Endothelial cell of umbilical vein (primary cell): ENCODE results near the gene SH3PXD2B. TPM values are rescaled to one million over a fixed set of nuclear protein-coding genes. Genes with fewer than 3 reads are reported as not detected.

Experiments used
- BruUV-seq: library from RNA; stranded (reverse); fragments of 400-500 nt; replicated peaks from 2 replicates; lab custom pipeline; 2021; lab: Mats Ljungman, UMichigan
- CTCF ChIA-PET: fragments of 300-600, 350-600 bp; sonication (Branson Sonifier 250); formaldehyde crosslinking; loops from one replicate; lab custom pipeline; 2021; ENCODE audit warnings: antibody characterized with exemption, inconsistent platforms; lab: Charles Lee
- POLR2A ChIA-PET: fragments of 300-600, 350-600 bp; sonication (Branson Sonifier 250); formaldehyde crosslinking; loops from one replicate; lab custom pipeline; 2021; ENCODE audit warnings: antibody characterized with exemption, inconsistent platforms; lab: Charles Lee
- DNase-seq: peaks from one replicate; pipeline ENCODE4 v3.0.0-alpha.2; 2011; ENCODE audit warnings: low read depth, low spot score
- FAIRE-seq: peaks from 2 replicates; lab custom pipeline; 2011; peaks lifted over from hg19 to GRCh38; lab: Jason Lieb, UNC
- H2AFZ ChIP-seq: 2 replicates; pipeline ENCODE4 v1.6.0; 2012; ENCODE audit warnings: low read depth, low read length, control low read depth, inconsistent platforms
- H3K27ac ChIP-seq: 2 replicates; pipeline ENCODE4 v1.5.1; 2011; ENCODE audit warnings: low read depth, mild to moderate bottlenecking, control low read depth, low read length, moderate library complexity; ENCODE audit not compliant: insufficient read depth
- H3K27me3 ChIP-seq, 2 experiments: 2 replicates each; pipeline versions ENCODE4 v1.6.0 to v1.6.1; 2011; ENCODE audit warnings: low read length in 2 of 2, mixed read lengths in 1 of 2; ENCODE audit not compliant: control insufficient read depth in 2 of 2, insufficient read depth in 2 of 2
- H3K36me3 ChIP-seq, 2 experiments: 2 replicates in 1 of 2; 3 replicates in 1 of 2; pipeline ENCODE4 v1.5.1; 2011; ENCODE audit warnings: low read length in 2 of 2, mild to moderate bottlenecking in 1 of 2, moderate library complexity in 1 of 2; ENCODE audit not compliant: control insufficient read depth in 2 of 2, insufficient read depth in 2 of 2; ENCODE audit errors: extremely low read depth in 1 of 2
- H3K4me1 ChIP-seq: 3 replicates; pipeline ENCODE4 v1.5.1; 2011; ENCODE audit warnings: mild to moderate bottlenecking, low read length; ENCODE audit not compliant: control insufficient read depth, insufficient read depth; ENCODE audit errors: extremely low read depth
- H3K4me2 ChIP-seq: 2 replicates; pipeline ENCODE4 v1.6.1; 2011; ENCODE audit warnings: low read length, control low read depth, mixed read lengths; ENCODE audit not compliant: insufficient read depth
- H3K4me3 ChIP-seq, 3 experiments: fragments of 200-600 bp in 1 of 3; sonication (generic), shearing (Covaris generic) in 1 of 3; replicated peaks in 1 of 3; 2 replicates each; pipeline ENCODE4 v1.5.1; 2011 to 2016; ENCODE audit warnings: control low read depth in 3 of 3, low read length in 3 of 3, mild to moderate bottlenecking in 2 of 3, inconsistent platforms in 1 of 3, low read depth in 1 of 3, moderate library complexity in 1 of 3; ENCODE audit not compliant: insufficient read depth in 1 of 3
- H3K79me2 ChIP-seq: 2 replicates; pipeline ENCODE4 v1.6.0; 2012; ENCODE audit warnings: low read length, inconsistent platforms; ENCODE audit not compliant: control insufficient read depth, insufficient read depth
- H3K9ac ChIP-seq: replicated peaks from 2 replicates; pipeline ENCODE3; 2011; ENCODE audit warnings: low read length, control low read depth; ENCODE audit not compliant: insufficient read depth; ENCODE audit errors: extremely low read depth
- H3K9me1 ChIP-seq: replicated peaks from 3 replicates; pipeline ENCODE4 v1.6.0; 2011; ENCODE audit warnings: mild to moderate bottlenecking, low read length; ENCODE audit not compliant: control insufficient read depth, insufficient read depth; ENCODE audit errors: extremely low read depth
- H3K9me3 ChIP-seq: replicated peaks from 2 replicates; pipeline ENCODE4 v1.5.1; 2012; ENCODE audit warnings: low read length, inconsistent platforms; ENCODE audit not compliant: control insufficient read depth, insufficient read depth
- H4K20me1 ChIP-seq: replicated peaks from 2 replicates; pipeline ENCODE3; 2011; ENCODE audit warnings: mild to moderate bottlenecking, low read length; ENCODE audit not compliant: control insufficient read depth, insufficient read depth; ENCODE audit errors: extremely low read depth
- CTCF ChIP-seq, 2 donors: IDR thresholded peaks; 1 replicate in 1 of 2; 2 replicates in 1 of 2; pipeline ENCODE4 v1.5.1; 2011; ENCODE audit warnings: low read length in 2 of 2, mild to moderate bottlenecking in 2 of 2, moderate library complexity in 2 of 2, control low read depth in 1 of 2, inconsistent platforms in 1 of 2, low read depth in 1 of 2; ENCODE audit not compliant: insufficient read depth in 1 of 2; ENCODE audit errors: extremely low read depth in 1 of 2
- EZH2 ChIP-seq: IDR thresholded peaks from 2 replicates; pipeline ENCODE4 v1.6.1; 2012; ENCODE audit warnings: borderline replicate concordance, low read depth, mild to moderate bottlenecking, moderate library complexity, low read length, inconsistent platforms; ENCODE audit not compliant: severe bottlenecking
- FOS ChIP-seq: IDR thresholded peaks from 2 replicates; pipeline ENCODE4 v1.6.1; 2011; ENCODE audit warnings: mild to moderate bottlenecking, low read length, moderate library complexity, borderline replicate concordance; ENCODE audit not compliant: insufficient read depth
- GATA2 ChIP-seq: IDR thresholded peaks from 2 replicates; pipeline ENCODE4 v1.7.0; 2011; ENCODE audit warnings: low read depth, mild to moderate bottlenecking, moderate library complexity, mixed read lengths, low read length; ENCODE audit not compliant: insufficient read length, insufficient read depth
- JUN ChIP-seq: IDR thresholded peaks from 2 replicates; pipeline ENCODE4 v1.6.1; 2011; ENCODE audit warnings: borderline replicate concordance, low read depth; ENCODE audit not compliant: insufficient read length, insufficient read depth
- MAX ChIP-seq: IDR thresholded peaks from 2 replicates; pipeline ENCODE4 v1.6.1; 2011; ENCODE audit not compliant: insufficient read depth, insufficient read length
- MYC ChIP-seq: IDR thresholded peaks from one replicate; pipeline ENCODE4 v1.6.1; 2011; ENCODE audit warnings: mild to moderate bottlenecking, low read depth, low read length
- POLR2A ChIP-seq: IDR thresholded peaks from 2 replicates; pipeline ENCODE4 v1.6.1; 2012; ENCODE audit warnings: low read depth, mild to moderate bottlenecking, control low read depth, low read length
- POLR2AphosphoS5 ChIP-seq: IDR thresholded peaks from 2 replicates; pipeline ENCODE4 v1.6.1; 2012; ENCODE audit warnings: low read depth, mild to moderate bottlenecking, control low read depth, low read length, moderate library complexity; ENCODE audit not compliant: insufficient read depth
- dilution Hi-C: fragments of 300-500 bp; cut with MboI; formaldehyde crosslinking; loops from one replicate; pipeline ENCODE4 v1.15.0; 2019; ENCODE audit warnings: low sequenced_read_pairs; ENCODE audit not compliant: extremely low pct_ligation_motif_present
- intact Hi-C: fragments of 100-400 bp; cut with micrococcal nuclease; formaldehyde crosslinking; loops from one replicate; pipeline ENCODE4 v1.10.0; 2022
- polyA plus RNA-seq, 4 experiments: library from polyadenylated mRNA; depleted of rRNA in 3 of 4; stranded (reverse) in 3 of 4; unstranded in 1 of 4; fragments of >200 nt; gene quantifications; 2 replicates each; pipeline versions ENCODE4 v1.2.1 to v1.2.3, GENCODE V29; 2011 to 2012; ENCODE audit warnings: missing spikeins in 1 of 4
- total RNA-seq: library from RNA; stranded (reverse); gene quantifications from 2 replicates; pipeline ENCODE4 v1.2.3, GENCODE V29; 2021

The SH3PXD2B gene
- total and polyA plus RNA-seq, 2 donors (not counting 3 experiments of a cell fraction or from before 2014, with no cell fraction given), result 23.5 to 66.3 TPM

GRCh38 chr5:172379481-172379880 lies 74.8 kb downstream of the SH3PXD2B start:
- no peaks in the 10 kb centered on the region for H3K79me2 ChIP-seq
- peaks cover 14 to 17% of the 10 kb centered on the region in 2 experiments for H3K36me3 ChIP-seq
- TF ChIP-seq EZH2 (no peak), JUN (no peak), CTCF (IDR thresholded peaks at IDR 0.05; ENCODE audit: extremely low read depth in 1 of 2, insufficient read depth in 1 of 2, low read depth in 1 of 2, low read length in 2 of 2) (no peak), POLR2AphosphoS5 (no peak), MYC (no peak), FOS (no peak), POLR2A (no peak), GATA2 (no peak), MAX (no peak)
- no peaks in the 10 kb centered on the region for H3K27me3 ChIP-seq
- no peak overlapping the region for H3K4me3 ChIP-seq
- POLR2A ChIA-PET, result no interaction called here
- CTCF ChIA-PET, result interaction anchor here (0.9 to 1.4 kb wide), 3 partner anchors 9 to 11 kb away, joined by 3 to 10 read pairs (median 3); no protein-coding TSS in a partner anchor
- no peak overlapping the region for H2AFZ ChIP-seq
- H4K20me1 ChIP-seq, result no peaks in the 10 kb centered on the region
- H3K9ac ChIP-seq, result no peak overlapping the region
- H3K9me3 ChIP-seq, result no peaks in the 10 kb centered on the region
- no peak for DNase-seq
- H3K27ac ChIP-seq, result no peak overlapping the region
- no peak for FAIRE-seq
- H3K4me2 ChIP-seq, result no peak overlapping the region
- no peaks in the 10 kb centered on the region for H3K9me1 ChIP-seq
- peaks cover 3% of the 10 kb centered on the region for H3K4me1 ChIP-seq
- intact Hi-C loops, result no loop called here
- dilution Hi-C loops, result no loop called here
- BruUV-seq, result no TSS peak
